Parathyroid adenoma (tissue), 2 donors: ENCODE results near the gene MSI2.

ENCODE experiments used
- H2AFZ ChIP-seq: fragments of 300-600 bp; sonication (generic); one replicate; pipeline ENCODE4 v1.7.0; 2017; ENCODE audit warnings: antibody characterized with exemption, mild to moderate bottlenecking
- H3K27ac ChIP-seq: fragments of 300-600 bp; sonication (generic); one replicate; pipeline ENCODE4 v1.7.0; 2017
- H3K27me3 ChIP-seq: fragments of 300-600 bp; sonication (generic); one replicate; pipeline ENCODE4 v1.7.0; 2017; ENCODE audit warnings: low read length; ENCODE audit not compliant: control insufficient read depth, insufficient read depth
- H3K36me3 ChIP-seq: fragments of 300-600 bp; sonication (generic); one replicate; pipeline ENCODE4 v1.7.0; 2017; ENCODE audit warnings: low read length; ENCODE audit not compliant: control insufficient read depth, insufficient read depth
- H3K4me1 ChIP-seq: fragments of 300-600 bp; sonication (generic); one replicate; pipeline ENCODE4 v1.7.0; 2017; ENCODE audit warnings: control low read depth
- H3K4me2 ChIP-seq: fragments of 300-600 bp; sonication (generic); one replicate; pipeline ENCODE4 v1.7.0; 2017; ENCODE audit warnings: low read length
- H3K4me3 ChIP-seq: fragments of 300-600 bp; sonication (generic); one replicate; pipeline ENCODE4 v1.7.0; 2017; ENCODE audit warnings: low read depth, low read length
- H3K79me2 ChIP-seq: fragments of 300-600 bp; sonication (generic); one replicate; pipeline ENCODE4 v1.7.0; 2017; ENCODE audit warnings: control low read depth
- H3K9ac ChIP-seq: fragments of 300-600 bp; sonication (generic); one replicate; pipeline ENCODE4 v1.7.0; 2017; ENCODE audit warnings: mild to moderate bottlenecking
- H3K9me3 ChIP-seq: fragments of 300-600 bp; sonication (generic); one replicate; pipeline ENCODE4 v1.7.0; 2017; ENCODE audit warnings: low read length; ENCODE audit not compliant: control insufficient read depth
- TF ChIP-seq, protein P1 (sequence below): fragments of 300-600 bp; sonication (generic); IDR thresholded peaks from one replicate; pipeline ENCODE4 v1.7.0; 2017; ENCODE audit warnings: antibody characterized with exemption, mild to moderate bottlenecking
- donor health status: primary hyperparathyroidism.

MSI2 gene

DNA sequence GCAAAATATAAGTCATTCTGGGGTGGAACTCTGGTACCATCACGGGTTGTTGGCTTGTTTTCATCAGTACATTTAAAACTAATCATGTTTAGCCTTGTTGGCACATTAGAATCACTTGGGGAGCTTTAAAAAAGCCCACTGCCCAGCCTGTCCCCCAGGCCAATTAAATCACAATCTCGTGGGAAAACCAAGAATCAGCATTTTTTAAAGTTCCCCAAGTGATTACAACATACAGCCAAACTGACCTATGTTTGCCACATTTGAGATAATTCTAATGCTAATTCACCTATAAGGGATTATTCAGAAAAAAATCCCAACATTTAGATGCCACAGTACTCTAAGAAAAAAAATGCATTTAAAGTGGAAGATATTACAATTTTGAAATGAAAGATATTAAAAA lies 8.4 kb upstream of the MSI2 start:
- H3K79me2 ChIP-seq = no peaks in the 10 kb centered on the region
- H3K9ac ChIP-seq = no peak overlapping the region
- no peak overlapping the region for H3K4me3 ChIP-seq
- H3K9me3 ChIP-seq = no peaks in the 10 kb centered on the region
- H2AFZ ChIP-seq = no peak overlapping the region
- no peaks in the 10 kb centered on the region for H3K36me3 ChIP-seq
- H3K27ac ChIP-seq = no peak overlapping the region
- no peaks in the 10 kb centered on the region for H3K27me3 ChIP-seq
- no peak overlapping the region for H3K4me2 ChIP-seq
- TF ChIP-seq, protein P1, sequence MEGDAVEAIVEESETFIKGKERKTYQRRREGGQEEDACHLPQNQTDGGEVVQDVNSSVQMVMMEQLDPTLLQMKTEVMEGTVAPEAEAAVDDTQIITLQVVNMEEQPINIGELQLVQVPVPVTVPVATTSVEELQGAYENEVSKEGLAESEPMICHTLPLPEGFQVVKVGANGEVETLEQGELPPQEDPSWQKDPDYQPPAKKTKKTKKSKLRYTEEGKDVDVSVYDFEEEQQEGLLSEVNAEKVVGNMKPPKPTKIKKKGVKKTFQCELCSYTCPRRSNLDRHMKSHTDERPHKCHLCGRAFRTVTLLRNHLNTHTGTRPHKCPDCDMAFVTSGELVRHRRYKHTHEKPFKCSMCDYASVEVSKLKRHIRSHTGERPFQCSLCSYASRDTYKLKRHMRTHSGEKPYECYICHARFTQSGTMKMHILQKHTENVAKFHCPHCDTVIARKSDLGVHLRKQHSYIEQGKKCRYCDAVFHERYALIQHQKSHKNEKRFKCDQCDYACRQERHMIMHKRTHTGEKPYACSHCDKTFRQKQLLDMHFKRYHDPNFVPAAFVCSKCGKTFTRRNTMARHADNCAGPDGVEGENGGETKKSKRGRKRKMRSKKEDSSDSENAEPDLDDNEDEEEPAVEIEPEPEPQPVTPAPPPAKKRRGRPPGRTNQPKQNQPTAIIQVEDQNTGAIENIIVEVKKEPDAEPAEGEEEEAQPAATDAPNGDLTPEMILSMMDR = no peak
- peaks cover 20% of the 10 kb centered on the region for H3K4me1 ChIP-seq

DNA sequence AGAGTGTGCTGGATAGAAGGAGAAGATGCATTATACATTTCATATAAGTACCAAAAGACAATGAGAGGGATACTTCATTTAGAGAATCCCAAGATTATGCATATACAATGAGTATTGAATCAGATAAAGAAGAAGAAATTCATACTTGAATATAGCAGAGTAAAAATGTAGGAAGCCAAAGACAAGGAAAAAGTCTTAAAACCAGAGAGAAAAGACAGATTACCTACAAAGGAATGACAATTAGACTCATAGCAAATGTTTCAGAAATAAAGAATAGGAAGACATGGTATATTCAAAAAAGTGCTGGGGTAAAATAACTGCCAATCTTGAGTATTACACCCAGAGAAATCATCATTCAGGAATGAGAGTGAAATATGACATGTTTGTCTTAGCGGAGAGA lies 6.8 kb upstream of the MSI2 start:
- Histone ChIP-seq H3K36me3 (no peaks in the 10 kb centered on the region), H3K27ac (no peak overlapping the region), H3K9ac (no peak overlapping the region), H3K9me3 (no peaks in the 10 kb centered on the region), H3K4me2 (no peak overlapping the region), H3K4me3 (no peak overlapping the region), H2AFZ (no peak overlapping the region), H3K4me1 (peaks cover 8% of the 10 kb centered on the region), H3K79me2 (no peaks in the 10 kb centered on the region), H3K27me3 (no peaks in the 10 kb centered on the region)
- TF ChIP-seq, protein P1 = no peak

DNA sequence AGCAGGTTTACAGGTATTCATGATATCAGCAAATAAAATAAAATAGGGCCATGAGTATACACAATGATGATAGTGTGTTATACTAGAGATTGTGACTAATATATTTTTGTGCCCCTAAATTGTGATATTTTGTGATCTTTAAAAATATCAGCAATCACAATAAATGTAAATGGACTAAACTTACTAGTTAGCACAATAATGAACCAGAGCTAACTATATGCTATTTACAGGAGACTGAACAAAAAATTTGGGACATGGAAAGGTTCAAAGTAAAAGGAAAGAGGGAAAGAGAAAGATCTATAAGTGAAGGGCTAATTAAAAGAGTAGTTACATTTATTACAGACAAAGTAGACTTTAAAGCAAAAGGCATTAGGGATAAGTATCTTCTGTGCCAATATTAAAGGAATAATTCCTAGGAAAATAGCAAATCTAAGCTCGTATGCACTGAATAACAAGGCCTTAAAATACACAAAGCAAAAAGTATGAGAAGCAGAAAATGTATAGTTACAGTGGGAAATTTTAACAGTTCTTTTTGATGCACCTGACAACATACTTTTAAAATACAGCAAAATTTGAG lies 5.0 kb upstream of the MSI2 start:
- no peaks in the 10 kb centered on the region for H3K27me3 ChIP-seq
- no peak overlapping the region for H3K27ac ChIP-seq
- no peaks in the 10 kb centered on the region for H3K9me3 ChIP-seq
- H3K4me1 ChIP-seq = peaks cover under 1% of the 10 kb centered on the region
- H3K79me2 ChIP-seq = no peaks in the 10 kb centered on the region
- H3K4me2 ChIP-seq = no peak overlapping the region
- H2AFZ ChIP-seq = no peak overlapping the region
- H3K9ac ChIP-seq = no peak overlapping the region
- no peak overlapping the region for H3K4me3 ChIP-seq
- TF ChIP-seq, protein P1 = no peak
- no peaks in the 10 kb centered on the region for H3K36me3 ChIP-seq

DNA sequence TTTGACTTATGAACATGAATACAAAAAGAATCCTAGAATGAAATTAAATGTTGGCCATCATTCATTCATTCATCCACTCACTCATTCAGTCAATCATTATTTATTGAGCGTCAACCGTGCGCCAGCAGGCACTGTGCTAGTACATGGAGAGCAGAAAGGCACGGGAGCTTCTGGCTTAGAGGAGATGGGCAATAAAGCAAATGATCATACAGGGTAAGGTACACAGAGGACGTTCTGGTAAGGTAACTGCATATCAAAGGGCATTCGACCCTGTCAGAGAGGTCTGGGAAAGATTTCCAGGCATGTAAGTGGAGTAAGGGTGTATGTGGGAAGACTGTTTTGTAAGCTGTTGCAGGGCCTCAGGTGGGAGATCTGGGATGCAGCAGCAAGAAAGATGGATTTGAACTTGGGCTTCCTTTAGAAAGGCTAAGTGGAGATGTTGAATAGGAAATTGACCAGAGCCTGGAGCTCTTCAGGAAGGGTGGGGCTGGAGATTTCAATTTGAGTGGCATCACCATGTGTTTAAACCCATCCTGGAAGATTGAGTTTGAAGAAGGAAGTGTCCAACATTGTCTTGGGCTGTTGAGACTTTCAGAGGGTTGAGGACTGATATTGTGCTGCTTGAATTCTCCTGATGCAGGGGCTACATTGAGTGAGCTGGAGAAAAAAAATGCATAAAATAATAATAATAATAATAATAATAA lies 2.8 kb upstream of the MSI2 start:
- Histone ChIP-seq H3K4me2 (no peak overlapping the region), H3K4me3 (no peak overlapping the region), H2AFZ (no peak overlapping the region), H3K27me3 (no peaks in the 10 kb centered on the region), H3K79me2 (peaks cover 12% of the 10 kb centered on the region), H3K9me3 (no peaks in the 10 kb centered on the region), H3K36me3 (no peaks in the 10 kb centered on the region), H3K9ac (no peak overlapping the region), H3K27ac (no peak overlapping the region), H3K4me1 (no peaks in the 10 kb centered on the region)
- TF ChIP-seq, protein P1 = no peak
